ENCODE results near the gene GRAMD2B. TPM values are rescaled to one million over a fixed set of nuclear protein-coding genes. Genes with fewer than 3 reads are reported as not detected.

The GRAMD2B gene
- total and polyA plus RNA-seq, 2 of the 8 experiments (the other 6 are each of a cell fraction or from before 2014, with no cell fraction given), result 6.4 to 9.4 TPM

DNA sequence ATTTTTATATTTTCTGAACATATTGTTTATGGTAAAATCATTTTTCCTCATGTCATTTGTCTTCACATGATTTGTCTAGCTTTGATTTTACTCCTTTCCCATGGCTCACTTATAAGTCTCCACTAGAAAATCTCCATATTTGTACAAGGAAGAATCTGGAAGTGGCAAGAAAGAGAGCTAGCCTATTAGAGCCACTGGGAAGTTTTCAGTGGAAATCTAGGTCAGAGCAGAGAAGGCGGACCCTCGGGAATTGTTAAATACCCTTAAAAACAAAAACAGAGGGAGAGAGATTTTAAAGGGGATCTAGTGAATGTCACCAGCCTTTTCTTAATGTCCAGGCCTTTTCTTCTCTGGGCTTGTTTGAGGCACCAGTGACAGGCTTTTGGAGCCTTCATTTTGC lies 56.6 kb downstream of the GRAMD2B start:
- Histone ChIP-seq H3K79me2 (ENCODE audit: control insufficient read depth in 1 of 2, insufficient read depth in 2 of 2, low read length in 2 of 2) (no peaks in the 10 kb centered on the region), H3K9ac (replicated peaks in 1 of 4; ENCODE audit: extremely low read depth in 1 of 4, low read depth in 3 of 4, low read length in 3 of 4) (no peak overlapping the region), H3K23me2 (ENCODE audit: low read depth, low read length) (no peaks in the 10 kb centered on the region), H3K18ac (ENCODE audit: extremely low read depth, low read length) (no peak overlapping the region), H4K5ac (ENCODE audit: insufficient read length, low read depth, low read length) (no peak overlapping the region), H4K8ac (ENCODE audit: extremely low read depth, insufficient read depth, low read length) (no peak overlapping the region), H3K27ac (ENCODE audit: low read depth, low read length) (no peak overlapping the region), H2BK120ac (replicated peaks; ENCODE audit: low read depth, low read length) (no peak overlapping the region), H2BK20ac (ENCODE audit: low read length) (no peak overlapping the region), H3K9me3 (ENCODE audit: insufficient read depth in 2 of 2, low read depth in 1 of 2, low read length in 1 of 2) (no peaks in the 10 kb centered on the region), H2BK5ac (ENCODE audit: low read depth, low read length) (no peak overlapping the region), H2AK5ac (ENCODE audit: low read depth, low read length) (no peak overlapping the region), H3K14ac (ENCODE audit: insufficient read length) (no peak overlapping the region), H3K79me1 (ENCODE audit: low read depth, low read length) (no peaks in the 10 kb centered on the region), H3K4me3 (ENCODE audit: extremely low read depth in 1 of 4, insufficient read depth in 2 of 4, low read depth in 3 of 4, low read length in 4 of 4) (no peak overlapping the region), H3K27me3 (replicated peaks in 1 of 4; ENCODE audit: control insufficient read depth in 3 of 4, extremely low read depth in 1 of 4, insufficient read depth in 3 of 4, low read length in 3 of 4) (no peaks in the 10 kb centered on the region), H3K4me2 (ENCODE audit: insufficient read depth in 1 of 2, low read depth in 2 of 2, low read length in 2 of 2) (no peak overlapping the region), H3K4ac (replicated peaks; ENCODE audit: insufficient read length, low read depth, low read length) (no peak overlapping the region), H3K56ac (replicated peaks; ENCODE audit: insufficient read length, low read depth, low read length) (no peak overlapping the region), H3K36me3 (ENCODE audit: control insufficient read depth in 2 of 4, insufficient read depth in 4 of 4, low read length in 3 of 4) (peaks cover 0 to 28% (median 8%) of the 10 kb centered on the region in 4 experiments; a peak in 5 of 8 replicates), H3K23ac (ENCODE audit: insufficient read length) (no peak overlapping the region), H2BK15ac (ENCODE audit: low read length) (no peak overlapping the region), H2BK12ac (ENCODE audit: low read depth, low read length) (no peak overlapping the region), H3K4me1 (replicated peaks in 1 of 4; ENCODE audit: control insufficient read depth in 3 of 4, insufficient read depth in 4 of 4, low read length in 3 of 4) (no peaks in the 10 kb centered on the region), H2AFZ (ENCODE audit: low read length) (no peak overlapping the region), H4K91ac (replicated peaks; ENCODE audit: insufficient read length, low read length) (no peak overlapping the region), H4K20me1 (replicated peaks in 1 of 2; ENCODE audit: control insufficient read depth in 1 of 2, insufficient read depth in 2 of 2, low read length in 2 of 2) (no peaks in the 10 kb centered on the region)
- FAIRE-seq, result no peak
- CTCF ChIA-PET (ENCODE audit: partially characterized antibody), result interaction anchor here (0.9 kb wide), 1 partner anchor 9 kb away, joined by 3 read pairs; no protein-coding TSS in a partner anchor
- WGBS, 2 experiments (ENCODE audit: extremely low coverage in 1 of 2, insufficient coverage in 1 of 2, insufficient read length in 1 of 2, insufficient replicate concordance in 2 of 2, low coverage in 1 of 2, low lambda C conversion rate in 2 of 2, missing lambda C conversion rate in 1 of 2), result 86% methylated on average over 2 of the region's 2 CpGs; no CpG with 5 or more reads in 1 of the 2 experiments
- POLR2A ChIA-PET (ENCODE audit: partially characterized antibody), result no interaction called here
- TF ChIP-seq CBX8 (IDR thresholded peaks at IDR 0.05; ENCODE audit: borderline replicate concordance, low read depth, low read length) (no peak), NRF1 (IDR thresholded peaks at IDR 0.05; ENCODE audit: low read depth, low read length) (no peak)
- TF ChIP-seq, protein P1, sequence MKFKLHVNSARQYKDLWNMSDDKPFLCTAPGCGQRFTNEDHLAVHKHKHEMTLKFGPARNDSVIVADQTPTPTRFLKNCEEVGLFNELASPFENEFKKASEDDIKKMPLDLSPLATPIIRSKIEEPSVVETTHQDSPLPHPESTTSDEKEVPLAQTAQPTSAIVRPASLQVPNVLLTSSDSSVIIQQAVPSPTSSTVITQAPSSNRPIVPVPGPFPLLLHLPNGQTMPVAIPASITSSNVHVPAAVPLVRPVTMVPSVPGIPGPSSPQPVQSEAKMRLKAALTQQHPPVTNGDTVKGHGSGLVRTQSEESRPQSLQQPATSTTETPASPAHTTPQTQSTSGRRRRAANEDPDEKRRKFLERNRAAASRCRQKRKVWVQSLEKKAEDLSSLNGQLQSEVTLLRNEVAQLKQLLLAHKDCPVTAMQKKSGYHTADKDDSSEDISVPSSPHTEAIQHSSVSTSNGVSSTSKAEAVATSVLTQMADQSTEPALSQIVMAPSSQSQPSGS (IDR thresholded peaks at IDR 0.05; ENCODE audit: low read length), result no peak
- DNase-seq (ENCODE audit: low read depth in 1 of 2, low spot score in 2 of 2), result no peak

All from H1 (cell line).